Measurements from ENCODE around the gene KCNIP1.
A peak's percentile ranks its signal among the peaks of the same experiment; 100 is the strongest.

Gene KCNIP1

DNA sequence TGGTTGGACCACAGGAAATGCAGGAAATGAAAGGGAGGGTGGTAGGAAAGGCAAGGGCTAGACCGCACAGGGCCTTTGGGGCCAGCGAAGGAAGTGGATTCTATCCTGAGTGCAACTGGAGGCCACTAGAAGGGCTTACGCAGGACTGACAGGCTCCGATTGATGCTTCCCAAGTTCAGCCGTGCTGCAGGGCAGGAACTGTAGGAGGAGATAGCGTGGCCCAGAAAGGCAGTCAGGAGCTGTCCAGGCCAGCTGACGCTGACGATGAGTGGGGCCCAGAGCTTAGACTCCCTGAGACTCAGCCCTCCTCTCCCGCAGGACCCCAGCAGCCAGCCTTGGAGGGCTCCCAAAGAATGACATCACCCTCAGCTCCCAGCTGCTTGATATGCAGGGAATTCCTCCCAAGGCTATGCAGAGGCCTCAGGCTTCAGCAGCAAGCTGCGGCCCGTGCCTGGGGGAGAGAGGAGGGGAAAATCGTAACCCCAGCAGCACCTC lies 48.8 kb downstream of the KCNIP1 start:
- Histone ChIP-seq H3K4me3 (replicated peaks; ENCODE audit: insufficient read depth, low read length) (no peak overlapping the region), H3K27me3 (ENCODE audit: insufficient read depth, poor library complexity, severe bottlenecking) (no peaks in the 10 kb centered on the region), H3K27ac (replicated peaks) (no peak overlapping the region)
- TF ChIP-seq, protein P1, sequence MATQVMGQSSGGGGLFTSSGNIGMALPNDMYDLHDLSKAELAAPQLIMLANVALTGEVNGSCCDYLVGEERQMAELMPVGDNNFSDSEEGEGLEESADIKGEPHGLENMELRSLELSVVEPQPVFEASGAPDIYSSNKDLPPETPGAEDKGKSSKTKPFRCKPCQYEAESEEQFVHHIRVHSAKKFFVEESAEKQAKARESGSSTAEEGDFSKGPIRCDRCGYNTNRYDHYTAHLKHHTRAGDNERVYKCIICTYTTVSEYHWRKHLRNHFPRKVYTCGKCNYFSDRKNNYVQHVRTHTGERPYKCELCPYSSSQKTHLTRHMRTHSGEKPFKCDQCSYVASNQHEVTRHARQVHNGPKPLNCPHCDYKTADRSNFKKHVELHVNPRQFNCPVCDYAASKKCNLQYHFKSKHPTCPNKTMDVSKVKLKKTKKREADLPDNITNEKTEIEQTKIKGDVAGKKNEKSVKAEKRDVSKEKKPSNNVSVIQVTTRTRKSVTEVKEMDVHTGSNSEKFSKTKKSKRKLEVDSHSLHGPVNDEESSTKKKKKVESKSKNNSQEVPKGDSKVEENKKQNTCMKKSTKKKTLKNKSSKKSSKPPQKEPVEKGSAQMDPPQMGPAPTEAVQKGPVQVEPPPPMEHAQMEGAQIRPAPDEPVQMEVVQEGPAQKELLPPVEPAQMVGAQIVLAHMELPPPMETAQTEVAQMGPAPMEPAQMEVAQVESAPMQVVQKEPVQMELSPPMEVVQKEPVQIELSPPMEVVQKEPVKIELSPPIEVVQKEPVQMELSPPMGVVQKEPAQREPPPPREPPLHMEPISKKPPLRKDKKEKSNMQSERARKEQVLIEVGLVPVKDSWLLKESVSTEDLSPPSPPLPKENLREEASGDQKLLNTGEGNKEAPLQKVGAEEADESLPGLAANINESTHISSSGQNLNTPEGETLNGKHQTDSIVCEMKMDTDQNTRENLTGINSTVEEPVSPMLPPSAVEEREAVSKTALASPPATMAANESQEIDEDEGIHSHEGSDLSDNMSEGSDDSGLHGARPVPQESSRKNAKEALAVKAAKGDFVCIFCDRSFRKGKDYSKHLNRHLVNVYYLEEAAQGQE (IDR thresholded peaks at IDR 0.05; ENCODE audit: insufficient replicate concordance, low read depth), result peak; percentile 87
- TF ChIP-seq SPI1 (IDR thresholded peaks at IDR 0.05; ENCODE audit: borderline replicate concordance, low read depth) (no peak), POLR2AphosphoS5 (IDR thresholded peaks at IDR 0.05; ENCODE audit: low read depth) (peak; percentile 26; the same call in 1 of the 2 replicates), GABPA (IDR thresholded peaks at IDR 0.05; ENCODE audit: low read depth) (no peak)
- TF ChIP-seq, protein P2, sequence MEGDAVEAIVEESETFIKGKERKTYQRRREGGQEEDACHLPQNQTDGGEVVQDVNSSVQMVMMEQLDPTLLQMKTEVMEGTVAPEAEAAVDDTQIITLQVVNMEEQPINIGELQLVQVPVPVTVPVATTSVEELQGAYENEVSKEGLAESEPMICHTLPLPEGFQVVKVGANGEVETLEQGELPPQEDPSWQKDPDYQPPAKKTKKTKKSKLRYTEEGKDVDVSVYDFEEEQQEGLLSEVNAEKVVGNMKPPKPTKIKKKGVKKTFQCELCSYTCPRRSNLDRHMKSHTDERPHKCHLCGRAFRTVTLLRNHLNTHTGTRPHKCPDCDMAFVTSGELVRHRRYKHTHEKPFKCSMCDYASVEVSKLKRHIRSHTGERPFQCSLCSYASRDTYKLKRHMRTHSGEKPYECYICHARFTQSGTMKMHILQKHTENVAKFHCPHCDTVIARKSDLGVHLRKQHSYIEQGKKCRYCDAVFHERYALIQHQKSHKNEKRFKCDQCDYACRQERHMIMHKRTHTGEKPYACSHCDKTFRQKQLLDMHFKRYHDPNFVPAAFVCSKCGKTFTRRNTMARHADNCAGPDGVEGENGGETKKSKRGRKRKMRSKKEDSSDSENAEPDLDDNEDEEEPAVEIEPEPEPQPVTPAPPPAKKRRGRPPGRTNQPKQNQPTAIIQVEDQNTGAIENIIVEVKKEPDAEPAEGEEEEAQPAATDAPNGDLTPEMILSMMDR (IDR thresholded peaks at IDR 0.05; ENCODE audit: insufficient read depth, low read length), result no peak
- no peak for DNase-seq (ENCODE audit: low read depth in 1 of 2, low spot score in 1 of 2)

DNA sequence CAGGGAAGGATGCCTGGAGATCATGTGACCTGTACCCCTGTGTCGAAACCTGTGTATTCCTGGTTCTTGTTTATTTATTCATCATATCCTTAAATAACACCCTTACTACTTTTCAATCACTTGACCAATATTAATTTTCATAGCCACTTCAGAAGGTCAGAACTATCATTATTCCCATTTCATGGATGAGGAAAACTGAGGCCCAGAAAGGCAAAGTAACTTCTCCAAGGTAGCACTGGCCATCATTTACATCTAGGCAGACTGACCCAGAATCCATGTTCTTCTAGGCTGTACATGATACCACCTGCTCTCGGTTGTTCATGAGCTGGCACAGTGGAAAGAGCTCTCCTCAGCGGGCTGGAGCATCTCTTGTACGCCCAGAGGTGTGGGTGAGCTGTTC lies 49.4 kb downstream of the KCNIP1 start:
- no peak for TF ChIP-seq GABPA (IDR thresholded peaks at IDR 0.05; ENCODE audit: low read depth)
- TF ChIP-seq, protein P2 (IDR thresholded peaks at IDR 0.05; ENCODE audit: insufficient read depth, low read length), result no peak
- TF ChIP-seq SPI1 (IDR thresholded peaks at IDR 0.05; ENCODE audit: borderline replicate concordance, low read depth), result no peak
- no peak for TF ChIP-seq POLR2AphosphoS5 (IDR thresholded peaks at IDR 0.05; ENCODE audit: low read depth)
- Histone ChIP-seq H3K27ac (replicated peaks) (no peak overlapping the region), H3K4me3 (replicated peaks; ENCODE audit: insufficient read depth, low read length) (no peak overlapping the region), H3K27me3 (ENCODE audit: insufficient read depth, poor library complexity, severe bottlenecking) (no peaks in the 10 kb centered on the region)
- DNase-seq (ENCODE audit: low read depth in 1 of 2, low spot score in 1 of 2), result no peak

DNA sequence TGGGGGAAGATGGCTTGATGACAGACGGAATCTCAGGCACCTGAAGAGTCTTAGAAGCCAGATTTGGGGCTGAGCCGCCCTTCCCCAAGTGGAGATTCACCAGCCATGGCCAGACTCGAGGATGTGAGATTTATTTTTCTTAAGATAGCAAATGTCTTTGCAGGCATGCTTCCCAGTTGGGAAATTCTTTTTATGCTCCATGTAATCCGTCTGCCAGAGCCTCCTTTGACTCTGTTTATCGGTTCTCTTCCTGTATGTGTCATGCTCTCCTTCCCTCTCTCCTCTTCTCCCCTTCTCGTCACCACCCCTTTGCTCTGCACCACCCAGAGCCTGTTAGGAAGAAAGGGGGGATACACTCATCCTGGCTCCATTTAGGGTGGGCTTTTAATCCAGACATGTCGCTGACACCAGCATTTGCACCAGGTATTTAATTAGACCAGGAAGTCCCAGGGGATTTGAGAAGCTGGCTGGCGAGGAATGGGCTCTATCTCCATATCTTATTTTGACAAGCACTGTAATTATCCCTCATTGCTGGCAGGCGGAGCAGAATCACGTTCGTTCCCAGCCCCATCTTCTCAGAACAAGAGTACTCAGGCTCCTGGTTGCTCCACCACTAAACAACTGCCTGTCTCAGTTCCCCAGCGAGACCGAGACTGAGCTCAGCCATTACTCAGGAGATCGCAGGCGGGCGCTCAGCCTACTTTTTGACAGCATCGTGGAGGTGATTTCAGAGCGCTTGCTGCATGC lies 50.9 kb downstream of the KCNIP1 start:
- H3K27me3 ChIP-seq (ENCODE audit: insufficient read depth, poor library complexity, severe bottlenecking), result no peaks in the 10 kb centered on the region
- no peak for TF ChIP-seq GABPA (IDR thresholded peaks at IDR 0.05; ENCODE audit: low read depth)
- TF ChIP-seq, protein P2 (IDR thresholded peaks at IDR 0.05; ENCODE audit: insufficient read depth, low read length), result no peak
- TF ChIP-seq POLR2AphosphoS5 (IDR thresholded peaks at IDR 0.05; ENCODE audit: low read depth), result no peak
- TF ChIP-seq, protein P1 (IDR thresholded peaks at IDR 0.05; ENCODE audit: insufficient replicate concordance, low read depth), result no peak
- TF ChIP-seq SPI1 (IDR thresholded peaks at IDR 0.05; ENCODE audit: borderline replicate concordance, low read depth), result no peak
- no peak overlapping the region for H3K4me3 ChIP-seq (replicated peaks; ENCODE audit: insufficient read depth, low read length)
- no peak overlapping the region for H3K27ac ChIP-seq (replicated peaks)
- DNase-seq (ENCODE audit: low read depth in 1 of 2, low spot score in 1 of 2), result no peak

All from HL-60 (cell line).